Measurements from ENCODE around the gene TEX19. TPM values are rescaled to one million over a fixed set of nuclear protein-coding genes. Genes with fewer than 3 reads are reported as not detected.

The TEX19 gene
- total and polyA plus RNA-seq, 2 of the 8 experiments (the other 6 are each of a cell fraction or from before 2014, with no cell fraction given) = 0.54 to 0.80 TPM

DNA sequence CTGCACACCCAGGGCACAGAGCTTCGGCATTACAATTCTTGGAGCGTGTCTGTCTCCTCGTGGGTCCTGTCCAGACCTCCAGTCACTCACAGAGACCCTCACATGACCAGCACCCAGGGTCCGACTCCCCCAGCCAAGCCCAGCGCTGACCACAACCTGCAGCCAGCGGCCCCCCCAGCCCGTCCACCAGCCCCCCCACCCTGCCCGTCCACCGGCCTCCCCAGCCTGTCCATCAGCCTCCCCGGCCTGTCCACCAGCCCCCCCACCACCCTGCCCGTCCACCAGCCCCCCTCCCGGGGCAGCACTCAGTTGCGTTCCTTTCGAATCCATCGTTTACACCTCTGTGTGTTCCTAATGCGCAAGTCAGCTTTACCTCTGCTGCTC is 31.3 kb upstream of the TEX19 start:
- Histone ChIP-seq H2BK5ac (ENCODE audit: low read depth, low read length) (no peak overlapping the region), H3K4me1 (replicated peaks in 1 of 4; ENCODE audit: control insufficient read depth in 3 of 4, insufficient read depth in 4 of 4, low read length in 3 of 4) (peaks cover 0 to 21% (median 17%) of the 10 kb centered on the region in 4 experiments; a peak in 6 of 7 replicates), H4K8ac (ENCODE audit: extremely low read depth, insufficient read depth, low read length) (no peak overlapping the region), H2BK120ac (replicated peaks; ENCODE audit: low read depth, low read length) (no peak overlapping the region), H4K91ac (replicated peaks; ENCODE audit: insufficient read length, low read length) (no peak overlapping the region), H2BK15ac (ENCODE audit: low read length) (no peak overlapping the region), H2AK5ac (ENCODE audit: low read depth, low read length) (no peak overlapping the region), H3K79me1 (ENCODE audit: low read depth, low read length) (no peaks in the 10 kb centered on the region), H2BK12ac (ENCODE audit: low read depth, low read length) (peak overlapping the region; percentile 44; the same call in 1 of the 2 replicates), H3K56ac (replicated peaks; ENCODE audit: insufficient read length, low read depth, low read length) (no peak overlapping the region), H4K5ac (ENCODE audit: insufficient read length, low read depth, low read length) (no peak overlapping the region), H3K4ac (replicated peaks; ENCODE audit: insufficient read length, low read depth, low read length) (no peak overlapping the region), H3K23me2 (ENCODE audit: low read depth, low read length) (no peaks in the 10 kb centered on the region; the same call in 1 of the 2 replicates), H3K9me3 (ENCODE audit: insufficient read depth in 2 of 2, low read depth in 1 of 2, low read length in 1 of 2) (no peaks in the 10 kb centered on the region), H3K9ac (replicated peaks in 1 of 4; ENCODE audit: extremely low read depth in 1 of 4, low read depth in 3 of 4, low read length in 3 of 4) (no peak overlapping the region), H3K79me2 (ENCODE audit: control insufficient read depth in 1 of 2, insufficient read depth in 2 of 2, low read length in 2 of 2) (no peaks in the 10 kb centered on the region), H2AFZ (ENCODE audit: low read length) (no peak overlapping the region), H2BK20ac (ENCODE audit: low read length) (no peak overlapping the region), H3K18ac (ENCODE audit: extremely low read depth, low read length) (no peak overlapping the region), H3K4me2 (ENCODE audit: insufficient read depth in 1 of 2, low read depth in 2 of 2, low read length in 2 of 2) (peak overlapping the region; percentile 21 to 33; a peak in 2 of 4 replicates), H3K23ac (ENCODE audit: insufficient read length) (no peak overlapping the region), H4K20me1 (replicated peaks in 1 of 2; ENCODE audit: control insufficient read depth in 1 of 2, insufficient read depth in 2 of 2, low read length in 2 of 2) (peaks cover 0 to 3% of the 10 kb centered on the region in 2 experiments), H3K4me3 (ENCODE audit: extremely low read depth in 1 of 4, insufficient read depth in 2 of 4, low read depth in 3 of 4, low read length in 4 of 4) (no peak overlapping the region), H3K27ac (ENCODE audit: low read depth, low read length) (no peak overlapping the region), H3K36me3 (ENCODE audit: control insufficient read depth in 2 of 4, insufficient read depth in 4 of 4, low read length in 3 of 4) (no peaks in the 10 kb centered on the region), H3K14ac (ENCODE audit: insufficient read length) (no peak overlapping the region), H3K27me3 (replicated peaks in 1 of 4; ENCODE audit: control insufficient read depth in 3 of 4, extremely low read depth in 1 of 4, insufficient read depth in 3 of 4, low read length in 3 of 4) (peaks cover 8 to 23% (median 20%) of the 10 kb centered on the region in 4 experiments)
- no peak for TF ChIP-seq TAF7 (optimal IDR thresholded peaks at IDR 0.05; ENCODE audit: borderline replicate concordance, low read depth, low read length)
- no peak for TF ChIP-seq HDAC6 (IDR thresholded peaks at IDR 0.05; ENCODE audit: low read depth, low read length)
- TF ChIP-seq SP4 (IDR thresholded peaks at IDR 0.05; ENCODE audit: low read length) = no peak
- TF ChIP-seq BACH1 (IDR thresholded peaks at IDR 0.05; ENCODE audit: low read length) = no peak
- TF ChIP-seq JUND (IDR thresholded peaks at IDR 0.05; ENCODE audit: low read length) = no peak
- no peak for TF ChIP-seq RBBP5 (IDR thresholded peaks at IDR 0.05; ENCODE audit: borderline replicate concordance, low read depth, low read length)
- TF ChIP-seq SRF (IDR thresholded peaks at IDR 0.05; ENCODE audit: low read depth, low read length) = no peak
- TF ChIP-seq EGR1 (IDR thresholded peaks at IDR 0.05; ENCODE audit: borderline replicate concordance, low read depth, low read length) = no peak
- no peak for TF ChIP-seq SUZ12 (IDR thresholded peaks at IDR 0.05; ENCODE audit: low read length)
- TF ChIP-seq POLR2AphosphoS5 (IDR thresholded peaks at IDR 0.05; ENCODE audit: low read depth, low read length) = no peak
- no peak for TF ChIP-seq BRCA1 (IDR thresholded peaks at IDR 0.05; ENCODE audit: low read depth, low read length)
- ChIA-PET CTCF (ENCODE audit: partially characterized antibody) (interaction anchor here (0.9 to 1.8 kb wide), 3 partner anchors 11 to 66 kb away, joined by 3 to 4 read pairs (median 4); no protein-coding TSS in a partner anchor), POLR2A (ENCODE audit: partially characterized antibody) (no interaction called here)
- FAIRE-seq (no peak), DNase-seq (ENCODE audit: low read depth in 1 of 2, low spot score in 2 of 2) (no peak)
- WGBS, 2 experiments (ENCODE audit: extremely low coverage in 1 of 2, insufficient coverage in 1 of 2, insufficient read length in 1 of 2, insufficient replicate concordance in 2 of 2, low coverage in 1 of 2, low lambda C conversion rate in 2 of 2, missing lambda C conversion rate in 1 of 2) = 62% methylated on average over 5 of the region's 16 CpGs; no CpG with 5 or more reads in 1 of the 2 experiments
